Measurements from ENCODE around the gene CLEC4F.

Gene CLEC4F

DNA sequence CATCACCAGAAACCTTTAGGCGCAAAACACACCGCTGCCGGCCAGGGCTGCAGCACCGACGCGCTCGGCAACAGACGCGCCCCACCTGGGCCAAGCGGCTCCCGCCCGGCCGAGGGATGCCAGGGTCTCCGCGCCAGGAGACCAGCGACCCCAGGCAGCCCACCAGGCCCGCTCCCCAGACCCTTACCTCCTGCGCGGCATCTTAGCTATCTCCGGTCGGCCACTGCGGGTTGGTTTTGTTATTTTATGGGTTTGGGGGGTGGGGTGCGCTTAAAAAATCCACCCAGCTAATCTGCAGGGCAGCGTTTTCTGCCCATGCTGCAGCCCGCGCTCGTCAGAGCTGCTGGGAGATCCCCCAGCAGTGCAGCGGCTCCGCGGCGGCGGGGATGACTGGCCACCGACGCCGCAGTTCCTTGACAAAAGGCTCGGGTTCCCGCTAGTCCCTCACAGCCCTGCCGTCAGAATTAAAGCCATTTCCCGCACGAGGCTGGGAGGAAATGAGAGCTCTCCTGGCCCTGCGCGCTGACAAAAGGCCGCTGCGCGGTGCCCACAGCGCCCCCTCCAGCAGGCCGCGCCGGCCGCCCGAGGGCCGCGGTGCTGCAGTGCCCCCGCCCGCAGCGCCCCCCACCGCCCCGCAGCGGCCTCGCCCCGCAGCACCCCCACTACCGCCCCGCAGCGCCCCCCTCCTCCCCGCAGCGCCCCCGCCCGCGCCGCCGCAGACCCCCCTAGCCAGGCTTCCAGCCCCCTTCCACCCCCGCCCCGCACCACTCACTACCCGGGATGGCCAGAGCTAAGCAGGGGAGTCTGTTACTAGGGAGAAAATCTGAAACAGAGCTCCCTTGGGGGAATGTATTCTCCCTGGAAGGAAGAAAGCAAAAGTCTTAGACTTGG, 52.5 kb downstream of the CLEC4F start, which contains the start of gene ADD2:
Gene ADD2 (minus strand): TSS at position 502 of the 891 bp plus-strand sequence. CDS start 61,792 bp downstream, outside the sequence.
- TF ChIP-seq, protein P1, sequence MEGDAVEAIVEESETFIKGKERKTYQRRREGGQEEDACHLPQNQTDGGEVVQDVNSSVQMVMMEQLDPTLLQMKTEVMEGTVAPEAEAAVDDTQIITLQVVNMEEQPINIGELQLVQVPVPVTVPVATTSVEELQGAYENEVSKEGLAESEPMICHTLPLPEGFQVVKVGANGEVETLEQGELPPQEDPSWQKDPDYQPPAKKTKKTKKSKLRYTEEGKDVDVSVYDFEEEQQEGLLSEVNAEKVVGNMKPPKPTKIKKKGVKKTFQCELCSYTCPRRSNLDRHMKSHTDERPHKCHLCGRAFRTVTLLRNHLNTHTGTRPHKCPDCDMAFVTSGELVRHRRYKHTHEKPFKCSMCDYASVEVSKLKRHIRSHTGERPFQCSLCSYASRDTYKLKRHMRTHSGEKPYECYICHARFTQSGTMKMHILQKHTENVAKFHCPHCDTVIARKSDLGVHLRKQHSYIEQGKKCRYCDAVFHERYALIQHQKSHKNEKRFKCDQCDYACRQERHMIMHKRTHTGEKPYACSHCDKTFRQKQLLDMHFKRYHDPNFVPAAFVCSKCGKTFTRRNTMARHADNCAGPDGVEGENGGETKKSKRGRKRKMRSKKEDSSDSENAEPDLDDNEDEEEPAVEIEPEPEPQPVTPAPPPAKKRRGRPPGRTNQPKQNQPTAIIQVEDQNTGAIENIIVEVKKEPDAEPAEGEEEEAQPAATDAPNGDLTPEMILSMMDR (IDR thresholded peaks at IDR 0.05; ENCODE audit: low read length, missing control alignments), result peak; percentile 2
- peak; percentile 25 for DNase-seq (ENCODE audit: low read depth)
- H3K4me3 ChIP-seq (replicated peaks; ENCODE audit: low read depth, low read length), result peak within 1 kb of the TSS; percentile 24

DNA sequence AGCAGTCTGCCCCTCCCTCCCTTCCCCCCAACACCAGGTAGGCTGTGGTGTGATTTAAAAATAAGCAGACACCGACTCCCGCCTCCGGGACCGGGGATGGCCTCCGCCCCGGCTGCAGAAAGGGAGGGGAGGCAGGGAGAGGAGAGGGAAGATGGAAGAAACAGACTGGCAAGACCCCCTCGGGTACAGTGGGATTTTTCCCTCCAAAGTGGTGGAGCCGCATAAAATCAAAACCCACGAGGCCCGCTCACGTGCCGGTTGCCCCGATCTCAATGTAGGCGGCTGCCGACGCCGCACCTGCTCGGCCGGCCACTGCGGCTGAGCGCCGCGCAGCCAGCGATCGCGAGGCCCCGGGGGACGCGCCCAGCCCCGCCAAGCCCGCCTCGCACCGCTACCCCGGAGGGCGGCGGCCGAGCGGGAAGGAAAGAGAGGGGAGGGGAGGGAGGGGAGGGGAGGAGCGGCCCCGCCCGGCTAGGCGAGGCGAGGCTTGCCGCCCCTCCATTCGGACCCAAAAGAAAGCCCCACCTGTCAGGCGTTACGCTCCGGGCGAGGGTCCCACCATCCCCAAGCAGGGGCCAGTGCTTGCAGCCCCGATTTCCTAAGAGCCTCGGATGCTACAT, 53.2 kb downstream of the CLEC4F start:
- no peak overlapping the region for H3K4me3 ChIP-seq (replicated peaks; ENCODE audit: low read depth, low read length)
- TF ChIP-seq, protein P1 (IDR thresholded peaks at IDR 0.05; ENCODE audit: low read length, missing control alignments), result no peak
- no peak for DNase-seq (ENCODE audit: low read depth)

DNA sequence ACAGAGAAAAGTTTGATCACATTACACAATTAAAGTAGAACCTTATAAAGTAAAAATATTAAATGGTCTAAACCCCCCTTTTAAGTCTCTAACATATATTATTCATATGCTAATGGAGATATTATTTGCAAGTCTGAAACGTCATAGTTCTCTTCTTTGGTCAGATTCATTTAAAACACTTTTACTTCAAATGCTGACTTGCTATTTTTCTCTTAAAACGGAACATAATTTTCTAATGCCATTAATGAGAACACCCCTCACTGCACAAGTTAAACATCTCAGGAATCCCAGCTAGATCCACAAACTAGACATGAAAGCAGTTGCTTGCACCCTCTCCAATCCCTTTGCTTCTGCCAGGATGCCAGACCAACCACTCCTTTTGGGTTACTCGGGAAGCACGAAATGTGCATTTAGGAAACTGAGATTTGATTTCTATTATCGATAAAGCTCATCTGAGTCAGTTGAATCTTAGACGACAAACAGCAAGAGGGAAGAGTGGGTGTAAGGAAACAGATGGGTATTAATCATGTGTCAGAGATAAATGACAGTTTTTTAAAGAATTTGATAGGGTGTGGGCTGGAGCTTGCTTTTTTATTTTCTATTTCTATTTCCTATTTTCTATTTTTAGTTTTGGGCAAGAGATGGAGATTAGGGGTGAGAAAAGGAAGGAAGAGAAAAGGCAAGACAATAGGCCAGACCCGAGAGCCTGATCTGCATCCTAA, 53.9 kb downstream of the CLEC4F start:
- no peak for DNase-seq (ENCODE audit: low read depth)
- TF ChIP-seq, protein P1 (IDR thresholded peaks at IDR 0.05; ENCODE audit: low read length, missing control alignments), result no peak

DNA sequence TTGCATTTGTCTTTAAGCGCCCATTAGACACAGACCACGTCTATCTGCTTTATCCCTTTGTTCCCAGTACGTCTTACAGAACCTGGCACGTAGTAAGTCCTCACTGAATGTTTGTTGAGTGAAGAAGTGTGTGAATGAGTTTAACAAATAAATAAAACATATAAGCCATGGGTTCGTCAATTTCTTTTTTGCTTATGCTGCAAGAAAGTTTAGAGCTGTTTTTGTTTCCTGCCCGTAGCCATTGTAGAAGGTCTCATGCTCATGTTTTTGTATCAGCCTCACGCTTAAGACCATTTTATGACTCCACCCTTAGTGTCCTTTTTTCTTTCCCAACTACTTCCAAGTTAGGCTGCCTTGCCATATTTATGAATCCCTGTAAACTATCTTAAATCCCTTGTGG, 54.9 kb downstream of the CLEC4F start:
- DNase-seq (ENCODE audit: low read depth), result no peak
- H3K4me3 ChIP-seq (replicated peaks; ENCODE audit: low read depth, low read length), result no peak overlapping the region
- TF ChIP-seq, protein P1 (IDR thresholded peaks at IDR 0.05; ENCODE audit: low read length, missing control alignments), result no peak

More for the DNA sequence above, 53.9 kb downstream of the CLEC4F start:
- no peak overlapping the region for H3K4me3 ChIP-seq (replicated peaks; ENCODE audit: low read depth, low read length)

DNA sequence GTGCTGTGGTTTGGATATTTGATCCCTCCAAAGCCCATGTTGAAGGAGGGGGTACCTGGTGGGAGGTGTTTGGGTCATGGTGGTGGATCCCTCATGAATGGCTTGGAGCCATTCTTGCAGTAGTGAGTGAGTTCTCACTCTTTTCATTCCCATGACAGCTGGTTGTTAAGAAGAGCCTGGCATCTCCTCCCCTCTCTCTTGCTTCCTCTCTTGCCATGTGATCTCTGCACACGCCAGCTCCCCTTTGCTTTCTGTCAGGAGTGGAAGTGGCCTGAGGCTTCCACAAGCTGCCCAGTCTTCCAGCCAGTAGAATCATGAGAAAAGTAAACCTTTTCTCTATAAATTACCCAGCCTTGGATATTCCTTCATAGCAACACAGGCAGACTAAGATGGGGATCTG, 61.0 kb downstream of the CLEC4F start:
- no peak for DNase-seq (ENCODE audit: low read depth)
- TF ChIP-seq, protein P1 (IDR thresholded peaks at IDR 0.05; ENCODE audit: low read length, missing control alignments), result no peak
- H3K4me3 ChIP-seq (replicated peaks; ENCODE audit: low read depth, low read length), result no peak overlapping the region

All from fibroblast of pulmonary artery (primary cell).